GM18951 (cell line): Measurements from ENCODE around the gene PITPNC1.
"Not testable (repeated sequence)": the region's sequence is repeated elsewhere in the genome, so short reads cannot be mapped to it uniquely, and the experiment has no call there.

Experiments used
- POLR2A ChIP-seq: IDR thresholded peaks from 4 replicates; pipeline ENCODE4 v1.6.1; 2011; ENCODE audit warnings: mild to moderate bottlenecking; ENCODE audit not compliant: insufficient read length, insufficient read depth; ENCODE audit errors: extremely low read depth
- in situ Hi-C: fragments of 300-500 bp; cut with MboI; formaldehyde crosslinking; loops from one replicate; pipeline ENCODE4 v1.12.0; 2022; ENCODE audit warnings: low sequenced_read_pairs, mixed read lengths, inconsistent platforms; ENCODE audit not compliant: unreplicated experiment

The PITPNC1 gene

DNA sequence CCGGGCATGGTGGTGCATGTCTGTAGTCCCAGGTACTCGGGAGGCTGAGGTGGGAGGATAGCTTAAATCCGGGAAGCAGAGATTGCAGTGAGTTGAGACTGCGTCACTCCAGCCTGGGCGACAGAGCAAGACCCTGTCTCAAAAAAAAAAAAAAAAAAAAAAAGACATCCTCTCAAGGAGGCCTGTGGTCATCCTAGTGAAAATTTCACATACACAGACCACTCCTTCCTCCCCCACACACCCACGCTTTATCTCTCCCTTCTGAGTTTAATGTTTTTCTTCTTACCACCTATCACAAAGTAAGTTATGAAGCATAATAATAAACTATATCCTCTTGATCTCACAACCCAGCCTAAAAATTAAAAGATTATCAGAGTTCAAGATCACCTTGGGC lies 339.3 kb downstream of the PITPNC1 start:
- in situ Hi-C loops, result no loop called here
- no peak for TF ChIP-seq POLR2A

- no peak for TF ChIP-seq POLR2A
- in situ Hi-C loops, result no loop called here
Observed at GRCh38 chr17:67717192-67717623, 340.1 kb downstream of the PITPNC1 start.

GRCh38 chr17:67717624-67718324 lies 340.7 kb downstream of the PITPNC1 start, which contains the start of gene NOL11:
NOL11 (plus strand) TSS chr17:67717936; CDS start chr17:67717948, 12 bp downstream.
- in situ Hi-C loops, result no loop called here
- TF ChIP-seq POLR2A, result peak; percentile 93

DNA sequence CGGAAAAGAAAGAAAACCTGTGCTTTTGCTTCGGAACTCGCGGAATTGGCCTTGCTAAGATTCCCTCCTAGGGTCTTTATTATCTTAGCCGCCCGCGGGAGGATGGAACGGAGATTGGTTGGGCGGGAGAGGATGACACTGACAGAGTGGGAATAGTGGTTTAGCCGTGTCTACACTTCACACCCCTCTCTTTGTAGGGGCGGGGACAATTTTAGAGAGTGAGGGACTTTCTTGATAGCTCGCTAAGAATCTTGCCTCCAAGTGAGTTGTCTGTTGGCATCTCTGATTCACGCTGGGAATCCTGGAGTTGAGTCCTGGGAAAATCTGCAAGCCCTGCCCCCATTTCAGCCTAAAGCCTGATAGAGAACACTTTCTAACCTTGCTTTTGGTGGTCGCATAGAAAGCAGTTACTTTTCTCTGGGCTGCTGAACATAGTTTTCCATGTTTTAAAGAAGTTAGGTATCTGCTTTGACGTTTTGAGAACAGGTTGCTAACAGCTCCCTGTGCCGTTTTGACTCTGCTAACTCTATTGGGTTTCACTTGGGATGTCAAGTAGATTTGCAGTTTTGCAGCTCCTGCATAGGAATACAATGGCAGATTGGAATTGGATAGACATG lies 341.4 kb downstream of the PITPNC1 start:
- no peak for TF ChIP-seq POLR2A
- in situ Hi-C loops, result no loop called here

- TF ChIP-seq POLR2A, result no peak
- in situ Hi-C loops, result no loop called here
Observed at GRCh38 chr17:67725373-67725791, 348.3 kb downstream of the PITPNC1 start.

DNA sequence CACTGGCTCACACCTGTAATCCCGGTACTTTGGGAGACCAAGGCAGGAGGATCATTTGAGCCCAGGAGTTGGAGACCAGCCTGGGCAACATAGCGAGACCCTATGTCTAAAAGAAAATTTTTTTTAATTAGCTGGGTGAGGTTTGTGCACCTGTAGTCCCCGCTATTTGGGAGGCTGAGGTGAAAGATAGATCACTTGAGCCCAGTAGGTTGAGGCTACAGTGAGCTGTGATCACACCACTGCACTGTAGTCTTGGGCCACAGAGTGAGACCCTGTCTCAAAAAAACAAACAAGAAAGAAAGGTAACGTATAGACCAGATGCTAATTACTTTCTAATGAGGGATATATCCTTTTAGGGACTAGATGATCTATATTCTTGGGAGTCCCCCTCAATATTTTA lies 348.7 kb downstream of the PITPNC1 start:
- in situ Hi-C loops, result no loop called here
- no peak for TF ChIP-seq POLR2A

DNA sequence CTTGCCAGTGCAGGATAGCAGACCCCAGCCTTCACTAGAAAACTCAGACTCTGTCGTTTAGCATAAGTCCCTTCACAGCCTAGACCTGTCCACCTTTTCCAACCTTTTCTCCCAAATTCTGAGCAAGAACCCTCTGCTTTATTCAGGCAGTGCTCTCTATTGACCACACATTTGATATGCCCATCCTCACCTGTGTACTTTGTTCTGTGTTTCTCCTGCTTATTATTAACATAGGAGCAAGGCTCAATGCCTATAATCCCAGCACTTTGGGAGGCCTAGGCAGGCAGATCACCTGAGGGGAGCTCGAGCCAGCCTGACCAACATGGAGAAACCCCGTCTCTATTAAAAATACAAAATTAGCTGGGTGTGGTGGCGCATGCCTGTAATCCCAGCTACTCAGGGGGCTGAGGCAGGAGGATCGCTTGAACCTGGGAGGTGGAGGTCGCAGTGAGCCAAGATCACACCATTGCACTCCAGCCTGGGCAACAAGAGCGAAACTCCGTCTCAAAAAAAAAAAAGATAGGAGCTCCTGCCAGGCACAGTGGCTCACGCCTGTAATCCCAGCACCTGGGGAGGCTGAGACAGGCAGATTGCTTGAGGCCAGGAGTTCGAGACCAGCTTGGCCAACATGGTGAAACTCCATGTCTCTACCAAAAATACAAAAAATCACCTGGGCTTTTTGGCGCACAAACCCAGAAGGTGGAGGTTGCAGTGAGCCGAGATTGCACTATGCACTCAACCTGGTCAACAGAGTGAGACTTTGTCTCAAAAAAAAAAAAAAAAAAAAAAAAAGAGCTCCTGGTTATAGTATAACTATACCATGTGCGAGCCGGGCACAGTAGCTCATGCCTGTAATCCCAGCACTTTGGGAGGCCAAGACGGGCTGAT lies 350.3 kb downstream of the PITPNC1 start:
- in situ Hi-C loops, result not testable (repeated sequence)

GRCh38 chr17:67729903-67730302 lies 352.8 kb downstream of the PITPNC1 start:
- TF ChIP-seq POLR2A, result no peak
- in situ Hi-C loops, result no loop called here

- in situ Hi-C loops, result no loop called here
- no peak for TF ChIP-seq POLR2A
Observed at GRCh38 chr17:67730731-67731130, 353.6 kb downstream of the PITPNC1 start.

- in situ Hi-C loops, result no loop called here
- no peak for TF ChIP-seq POLR2A
Observed at GRCh38 chr17:67733449-67733848, 356.4 kb downstream of the PITPNC1 start.

GRCh38 chr17:67737145-67737544 lies 360.1 kb downstream of the PITPNC1 start:
- in situ Hi-C loops, result no loop called here
- TF ChIP-seq POLR2A, result no peak

DNA sequence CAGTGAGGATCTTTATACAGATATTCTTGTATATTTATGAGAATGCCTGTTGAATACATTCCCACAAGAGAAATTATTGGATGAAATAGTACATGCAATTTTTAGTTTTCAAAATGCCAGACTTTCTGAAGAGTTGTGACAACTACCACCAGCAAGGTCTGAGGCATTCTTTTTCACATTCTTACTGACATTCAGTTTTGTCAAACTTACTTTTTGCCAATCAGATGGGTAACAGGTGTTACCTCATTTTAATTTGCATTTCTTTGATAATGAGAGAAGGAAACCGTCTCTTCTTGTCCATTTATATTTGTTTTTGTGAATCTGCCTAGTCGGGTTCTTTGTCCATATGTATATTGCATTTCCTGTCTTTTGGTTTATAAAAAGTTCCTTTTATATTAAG lies 364.9 kb downstream of the PITPNC1 start:
- in situ Hi-C loops, result no loop called here
- TF ChIP-seq POLR2A, result no peak
